ENCODE results near the gene TMEM43. TPM values are rescaled to one million over a fixed set of nuclear protein-coding genes. Genes with fewer than 3 reads are reported as not detected.

TMEM43 gene
- total RNA-seq, 1 experiment from 2014 or later = 32.4 TPM

DNA sequence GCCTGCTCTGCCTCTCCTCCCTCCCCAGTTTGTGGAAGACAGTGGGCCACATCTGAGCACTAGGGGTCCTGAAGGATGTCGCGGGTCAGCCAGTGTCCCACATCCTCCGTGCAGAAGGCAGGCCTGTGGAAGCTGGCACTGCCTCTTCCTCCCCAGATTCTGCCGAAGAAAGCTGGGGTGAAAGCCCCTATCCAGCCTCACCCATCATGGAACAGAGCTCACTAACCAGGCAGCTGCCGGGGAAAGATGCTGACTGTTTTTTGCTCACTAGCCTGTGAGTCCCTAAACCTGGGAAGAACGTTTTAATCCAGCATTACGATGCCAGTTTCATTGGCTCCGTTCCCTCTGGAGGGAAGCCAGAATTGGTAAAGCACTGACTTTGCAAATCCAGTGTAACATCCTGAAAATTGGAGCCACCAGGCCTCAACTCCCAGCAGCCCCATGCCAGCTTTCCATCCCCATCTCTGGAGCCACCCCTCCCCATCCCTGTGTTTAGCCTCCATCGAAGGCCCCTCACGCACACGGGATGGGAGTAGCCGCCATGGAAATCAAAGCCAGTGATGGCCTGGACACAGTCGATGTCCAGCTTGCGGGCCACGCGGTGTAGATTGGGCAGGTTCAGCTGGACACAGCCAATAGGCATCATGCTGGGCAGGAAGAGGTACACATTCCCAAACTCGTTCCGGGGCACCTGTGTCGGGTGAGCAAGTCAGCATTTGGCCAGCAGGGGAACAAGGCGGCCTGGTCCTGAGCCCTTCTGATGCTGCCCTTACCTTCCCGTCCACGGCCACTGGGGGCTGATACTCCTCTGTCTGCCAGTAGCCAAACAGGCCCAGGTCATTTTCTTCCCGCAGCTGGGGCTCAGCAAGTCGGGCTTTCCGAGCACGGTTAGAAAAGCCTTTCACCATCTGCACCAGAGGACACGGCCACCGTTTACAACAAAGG lies 23.5 kb downstream of the TMEM43 start:
- Histone ChIP-seq H2AFZ (ENCODE audit: low read depth, low read length, poor library complexity, severe bottlenecking) (no peak overlapping the region), H3K9me2 (ENCODE audit: insufficient read depth) (no peaks in the 10 kb centered on the region), H4K20me1 (ENCODE audit: insufficient read depth) (peaks cover 6% of the 10 kb centered on the region; the same call in 1 of the 2 replicates), H3K36me3 (ENCODE audit: control insufficient read depth in 1 of 2, insufficient read depth in 2 of 2, low read length in 2 of 2) (peaks cover 3 to 12% of the 10 kb centered on the region in 2 experiments; a peak in 2 of 4 replicates), H3K27ac (ENCODE audit: low read depth, low read length) (no peak overlapping the region), H3K4me2 (ENCODE audit: low read length) (no peak overlapping the region), H3K79me2 (ENCODE audit: insufficient read depth, low read length) (no peaks in the 10 kb centered on the region), H3K4me3 (replicated peaks in 1 of 2; ENCODE audit: low read depth in 1 of 2, low read length in 2 of 2) (no peak overlapping the region), H3K4me1 (ENCODE audit: control insufficient read depth in 1 of 2, insufficient read depth in 2 of 2, low read length in 2 of 2) (peaks cover 23 to 24% of the 10 kb centered on the region in 2 experiments), H3K27me3 (ENCODE audit: insufficient read depth, low read length) (no peaks in the 10 kb centered on the region), H3K9ac (ENCODE audit: low read length) (no peak overlapping the region), H3K9me3 (ENCODE audit: control insufficient read depth in 1 of 2, insufficient read depth in 1 of 2, low read depth in 1 of 2, low read length in 2 of 2) (no peaks in the 10 kb centered on the region)
- RAD21 ChIA-PET (ENCODE audit: low non-redundant PET in 1 of 2, low total read pairs in 2 of 2, uncharacterized antibody in 2 of 2, unreplicated experiment in 2 of 2) = no interaction called here
- CTCF ChIA-PET = no interaction called here
- BruUV-seq (replicated peaks) = no TSS peak
- intact Hi-C loops (cut with micrococcal nuclease) = no loop called here
- POLR2A ChIA-PET = no interaction called here
- TF ChIP-seq, protein P1, sequence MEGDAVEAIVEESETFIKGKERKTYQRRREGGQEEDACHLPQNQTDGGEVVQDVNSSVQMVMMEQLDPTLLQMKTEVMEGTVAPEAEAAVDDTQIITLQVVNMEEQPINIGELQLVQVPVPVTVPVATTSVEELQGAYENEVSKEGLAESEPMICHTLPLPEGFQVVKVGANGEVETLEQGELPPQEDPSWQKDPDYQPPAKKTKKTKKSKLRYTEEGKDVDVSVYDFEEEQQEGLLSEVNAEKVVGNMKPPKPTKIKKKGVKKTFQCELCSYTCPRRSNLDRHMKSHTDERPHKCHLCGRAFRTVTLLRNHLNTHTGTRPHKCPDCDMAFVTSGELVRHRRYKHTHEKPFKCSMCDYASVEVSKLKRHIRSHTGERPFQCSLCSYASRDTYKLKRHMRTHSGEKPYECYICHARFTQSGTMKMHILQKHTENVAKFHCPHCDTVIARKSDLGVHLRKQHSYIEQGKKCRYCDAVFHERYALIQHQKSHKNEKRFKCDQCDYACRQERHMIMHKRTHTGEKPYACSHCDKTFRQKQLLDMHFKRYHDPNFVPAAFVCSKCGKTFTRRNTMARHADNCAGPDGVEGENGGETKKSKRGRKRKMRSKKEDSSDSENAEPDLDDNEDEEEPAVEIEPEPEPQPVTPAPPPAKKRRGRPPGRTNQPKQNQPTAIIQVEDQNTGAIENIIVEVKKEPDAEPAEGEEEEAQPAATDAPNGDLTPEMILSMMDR (IDR thresholded peaks at IDR 0.05 in 2 of 3, conservative IDR thresholded peaks at IDR 0.05 in 1 of 3; ENCODE audit: borderline replicate concordance in 1 of 3, insufficient read depth in 1 of 3, low read depth in 2 of 3, low read length in 2 of 3) = peak; percentile 27 to 64 (median 59); a peak in 5 of 6 replicates
- no peak for TF ChIP-seq SIN3A (IDR thresholded peaks at IDR 0.05; ENCODE audit: low read depth)
- ATAC-seq (peak; percentile 77), DNase-seq (ENCODE audit: low read depth, low spot score) (no peak)

DNA sequence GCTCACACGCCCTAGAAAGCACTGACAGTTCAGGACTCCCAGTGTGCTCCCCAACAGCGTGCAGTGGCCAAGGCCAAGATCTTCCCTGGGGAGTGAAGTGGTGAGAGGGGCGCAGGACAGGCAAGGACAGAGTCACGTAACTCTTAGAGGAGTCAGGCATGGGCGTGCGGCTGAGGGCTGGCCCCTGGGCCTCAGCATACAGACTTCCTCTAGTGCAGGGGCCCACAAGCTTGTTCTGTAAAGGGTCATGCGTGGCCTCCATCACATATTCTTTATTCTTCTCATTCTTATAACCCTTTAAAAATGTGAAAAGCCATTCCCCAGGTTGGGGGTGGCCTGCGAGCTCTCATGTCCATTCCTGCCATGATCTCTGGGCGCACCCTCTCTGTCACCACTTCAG lies 25.2 kb downstream of the TMEM43 start:
- CTCF ChIA-PET = no interaction called here
- Histone ChIP-seq H4K20me1 (ENCODE audit: insufficient read depth) (no peaks in the 10 kb centered on the region), H3K9ac (ENCODE audit: low read length) (no peak overlapping the region), H3K36me3 (ENCODE audit: control insufficient read depth in 1 of 2, insufficient read depth in 2 of 2, low read length in 2 of 2) (peaks cover 6 to 16% of the 10 kb centered on the region in 2 experiments; a peak in 2 of 4 replicates), H3K4me3 (replicated peaks in 1 of 2; ENCODE audit: low read depth in 1 of 2, low read length in 2 of 2) (no peak overlapping the region), H3K27me3 (ENCODE audit: insufficient read depth, low read length) (no peaks in the 10 kb centered on the region), H3K27ac (ENCODE audit: low read depth, low read length) (no peak overlapping the region), H3K4me1 (ENCODE audit: control insufficient read depth in 1 of 2, insufficient read depth in 2 of 2, low read length in 2 of 2) (peaks cover 5 to 7% of the 10 kb centered on the region in 2 experiments), H3K9me3 (ENCODE audit: control insufficient read depth in 1 of 2, insufficient read depth in 1 of 2, low read depth in 1 of 2, low read length in 2 of 2) (no peaks in the 10 kb centered on the region), H3K79me2 (ENCODE audit: insufficient read depth, low read length) (no peaks in the 10 kb centered on the region), H3K4me2 (ENCODE audit: low read length) (no peak overlapping the region), H2AFZ (ENCODE audit: low read depth, low read length, poor library complexity, severe bottlenecking) (no peak overlapping the region), H3K9me2 (ENCODE audit: insufficient read depth) (no peaks in the 10 kb centered on the region)
- intact Hi-C loops (cut with micrococcal nuclease) = no loop called here
- RAD21 ChIA-PET (ENCODE audit: low non-redundant PET in 1 of 2, low total read pairs in 2 of 2, uncharacterized antibody in 2 of 2, unreplicated experiment in 2 of 2) = no interaction called here
- no peak for DNase-seq (ENCODE audit: low read depth, low spot score)
- no TSS peak for BruUV-seq (replicated peaks)
- POLR2A ChIA-PET = no interaction called here
- ATAC-seq = no peak
- TF ChIP-seq ZNF274 (IDR thresholded peaks at IDR 0.05; ENCODE audit: low read depth, low read length) = no peak
- no peak for TF ChIP-seq ZFX (IDR thresholded peaks at IDR 0.05)
- TF ChIP-seq, protein P2, sequence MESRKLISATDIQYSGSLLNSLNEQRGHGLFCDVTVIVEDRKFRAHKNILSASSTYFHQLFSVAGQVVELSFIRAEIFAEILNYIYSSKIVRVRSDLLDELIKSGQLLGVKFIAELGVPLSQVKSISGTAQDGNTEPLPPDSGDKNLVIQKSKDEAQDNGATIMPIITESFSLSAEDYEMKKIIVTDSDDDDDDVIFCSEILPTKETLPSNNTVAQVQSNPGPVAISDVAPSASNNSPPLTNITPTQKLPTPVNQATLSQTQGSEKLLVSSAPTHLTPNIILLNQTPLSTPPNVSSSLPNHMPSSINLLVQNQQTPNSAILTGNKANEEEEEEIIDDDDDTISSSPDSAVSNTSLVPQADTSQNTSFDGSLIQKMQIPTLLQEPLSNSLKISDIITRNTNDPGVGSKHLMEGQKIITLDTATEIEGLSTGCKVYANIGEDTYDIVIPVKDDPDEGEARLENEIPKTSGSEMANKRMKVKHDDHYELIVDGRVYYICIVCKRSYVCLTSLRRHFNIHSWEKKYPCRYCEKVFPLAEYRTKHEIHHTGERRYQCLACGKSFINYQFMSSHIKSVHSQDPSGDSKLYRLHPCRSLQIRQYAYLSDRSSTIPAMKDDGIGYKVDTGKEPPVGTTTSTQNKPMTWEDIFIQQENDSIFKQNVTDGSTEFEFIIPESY (IDR thresholded peaks at IDR 0.05; ENCODE audit: extremely low read depth, insufficient replicate concordance, low read length) = no peak
- TF ChIP-seq, protein P3, sequence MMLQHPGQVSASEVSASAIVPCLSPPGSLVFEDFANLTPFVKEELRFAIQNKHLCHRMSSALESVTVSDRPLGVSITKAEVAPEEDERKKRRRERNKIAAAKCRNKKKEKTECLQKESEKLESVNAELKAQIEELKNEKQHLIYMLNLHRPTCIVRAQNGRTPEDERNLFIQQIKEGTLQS (IDR thresholded peaks at IDR 0.05) = no peak
- no peak for TF ChIP-seq EGR1 (IDR thresholded peaks at IDR 0.05; ENCODE audit: low read depth)
- TF ChIP-seq, protein P4, sequence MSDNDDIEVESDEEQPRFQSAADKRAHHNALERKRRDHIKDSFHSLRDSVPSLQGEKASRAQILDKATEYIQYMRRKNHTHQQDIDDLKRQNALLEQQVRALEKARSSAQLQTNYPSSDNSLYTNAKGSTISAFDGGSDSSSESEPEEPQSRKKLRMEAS (IDR thresholded peaks at IDR 0.05) = no peak
- TF ChIP-seq SIN3A (IDR thresholded peaks at IDR 0.05; ENCODE audit: low read depth) = no peak
- no peak for TF ChIP-seq FOSL1 (IDR thresholded peaks at IDR 0.05; ENCODE audit: low read depth)
- TF ChIP-seq ELF1 (IDR thresholded peaks at IDR 0.05; ENCODE audit: borderline replicate concordance, low read depth) = no peak
